Activated CD4-positive, alpha-beta T cell treated with anti-CD3 and anti-CD28 coated beads, Interleukin-2, amount 50 U/mL, for 1 hour (primary cell): ENCODE results near the gene CTPS2.
A peak's percentile ranks its signal among the peaks of the same experiment; 100 is the strongest.

ENCODE experiments used
- DNase-seq: peaks from one replicate; pipeline ENCODE4 v3.0.0-alpha.2; 2020

The CTPS2 gene

DNA sequence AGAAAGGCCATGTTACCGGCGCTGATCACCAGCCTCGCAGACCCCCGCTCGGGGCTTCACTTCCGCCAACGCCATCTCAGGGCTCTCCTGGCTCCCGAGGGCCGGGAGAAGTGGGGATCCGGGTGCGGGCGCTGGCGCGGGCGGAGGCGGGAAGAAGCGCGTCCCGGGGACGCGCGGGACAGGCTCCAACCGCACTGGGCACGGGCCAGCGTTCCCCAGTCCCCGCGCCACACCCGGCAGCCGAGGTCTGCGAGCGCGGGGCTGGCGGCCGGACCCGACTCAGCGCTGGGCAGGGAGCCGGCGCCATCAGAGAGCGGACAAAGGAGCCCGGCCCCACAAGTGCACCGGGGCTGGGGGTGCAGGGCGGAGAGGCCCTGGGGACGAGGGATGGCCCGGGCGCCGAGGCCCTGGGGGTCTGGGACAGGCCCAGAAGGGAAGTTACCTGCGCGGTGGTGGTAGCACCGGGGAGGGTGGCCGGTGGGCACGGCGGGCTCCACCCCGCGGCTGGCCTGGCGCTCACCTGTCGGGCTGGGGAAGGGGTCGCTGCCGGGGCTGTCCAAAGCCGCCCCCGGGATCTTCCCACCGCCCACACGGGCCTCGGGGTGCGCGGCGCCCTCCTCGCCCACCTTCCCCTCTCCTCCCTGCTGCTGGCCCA, 449 bp downstream of the CTPS2 start:
- DNase-seq: no peak

DNA sequence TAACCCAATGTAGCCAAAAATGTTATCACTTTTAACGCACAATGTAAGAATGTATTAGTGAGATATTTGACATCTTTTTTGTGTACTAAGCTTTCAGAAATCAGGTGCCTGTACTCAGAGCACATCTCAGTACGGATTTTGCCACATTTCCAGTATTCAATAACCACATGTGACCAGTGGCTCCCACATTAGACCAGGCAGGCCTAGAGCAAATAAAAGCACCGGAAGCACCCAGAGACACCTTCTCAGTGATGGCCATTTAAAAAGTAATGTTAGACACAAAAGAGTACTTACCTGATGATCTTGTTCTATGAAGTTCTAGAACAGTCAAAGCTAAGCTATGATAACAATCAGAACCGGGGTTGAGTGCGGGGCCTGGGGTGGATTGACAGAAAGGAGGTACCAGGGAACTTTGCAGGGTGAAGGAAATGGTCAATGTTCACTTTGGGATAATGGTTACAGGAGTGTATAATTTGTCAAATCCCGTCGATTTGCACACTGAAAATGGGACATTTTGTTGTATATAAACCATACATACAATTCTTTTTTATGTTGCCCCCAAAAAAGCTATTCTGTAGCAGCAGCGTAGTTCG, 1.2 kb downstream of the CTPS2 start:
- no peak for DNase-seq

DNA sequence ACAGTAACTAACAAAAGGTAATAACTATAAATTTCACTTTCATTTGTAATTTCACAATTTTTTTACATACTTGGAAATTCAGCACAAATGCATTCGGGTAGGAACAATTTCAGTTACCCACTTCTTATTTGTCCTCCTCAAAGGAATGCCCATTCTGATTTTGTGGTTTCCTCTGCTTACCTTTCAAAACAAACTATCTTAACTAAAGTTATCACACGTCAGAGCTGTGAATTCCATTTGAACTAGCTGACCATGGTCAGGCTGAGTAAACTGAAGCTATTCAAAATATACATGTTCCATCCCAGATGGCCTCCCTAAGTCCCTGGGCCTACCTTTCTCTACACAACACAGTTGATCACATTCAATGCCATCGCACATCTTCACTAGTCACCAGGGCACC, 4.5 kb downstream of the CTPS2 start:
- DNase-seq: no peak

DNA sequence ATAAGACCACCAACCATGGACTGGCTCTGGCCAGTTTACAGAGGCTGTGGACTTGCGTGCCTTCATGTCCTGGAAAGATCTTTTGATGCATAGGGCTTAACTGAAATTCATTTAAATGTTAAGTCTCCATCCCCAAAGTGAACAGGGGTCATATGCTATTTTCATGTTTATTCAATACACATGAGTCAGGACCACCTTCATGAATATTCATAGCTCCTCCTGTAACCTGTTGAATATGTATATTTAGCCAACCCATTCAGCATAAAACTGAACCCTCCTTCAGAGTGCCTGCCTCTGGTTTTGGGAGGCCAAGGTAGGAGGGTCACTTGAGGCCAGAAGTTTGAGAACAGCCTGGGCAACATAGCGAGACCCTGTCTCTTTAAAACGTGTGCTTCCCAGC, 7.1 kb downstream of the CTPS2 start:
- no peak for DNase-seq

DNA sequence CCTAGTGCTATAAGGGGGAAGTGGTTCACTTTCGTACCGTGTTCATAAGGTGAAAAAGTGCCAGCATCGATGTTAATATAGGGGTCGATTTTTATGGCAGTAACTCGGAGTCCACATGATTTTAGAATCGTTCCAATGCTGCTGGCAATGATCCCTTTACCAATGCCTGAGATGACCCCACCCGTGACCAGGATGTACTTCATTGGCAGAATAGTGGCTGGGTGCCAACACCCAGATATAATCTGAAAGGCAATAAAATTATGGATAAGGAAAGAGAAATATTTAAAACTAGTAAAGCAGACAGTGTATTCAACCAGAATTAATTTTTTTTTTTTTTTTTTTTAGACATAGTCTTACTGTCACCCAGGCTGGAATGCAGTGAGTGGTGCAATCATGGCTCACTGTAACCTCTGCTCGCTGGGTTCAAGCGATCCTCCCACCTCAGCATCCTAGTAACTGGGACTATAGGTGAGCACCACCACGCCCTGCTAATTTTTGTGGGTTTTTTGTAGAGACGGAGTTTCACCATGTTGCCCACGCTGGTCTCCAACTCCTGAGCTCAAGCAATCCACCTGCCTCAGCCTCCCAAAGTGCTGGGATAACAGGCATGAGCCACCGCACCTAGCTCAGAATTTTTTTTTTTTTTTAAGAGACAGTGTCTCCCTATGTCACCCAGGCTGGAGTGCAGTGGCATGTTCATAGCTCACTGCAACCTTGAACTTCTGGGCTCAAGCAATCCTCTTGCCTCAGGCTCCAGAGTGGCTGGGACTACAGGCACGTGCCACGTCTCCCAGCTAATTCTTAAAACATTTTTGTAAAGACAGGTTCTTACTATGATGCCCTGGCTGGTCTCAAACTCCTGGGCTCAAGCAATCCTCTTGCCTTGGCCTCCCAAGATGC, 9.5 kb downstream of the CTPS2 start:
- no peak for DNase-seq

DNA sequence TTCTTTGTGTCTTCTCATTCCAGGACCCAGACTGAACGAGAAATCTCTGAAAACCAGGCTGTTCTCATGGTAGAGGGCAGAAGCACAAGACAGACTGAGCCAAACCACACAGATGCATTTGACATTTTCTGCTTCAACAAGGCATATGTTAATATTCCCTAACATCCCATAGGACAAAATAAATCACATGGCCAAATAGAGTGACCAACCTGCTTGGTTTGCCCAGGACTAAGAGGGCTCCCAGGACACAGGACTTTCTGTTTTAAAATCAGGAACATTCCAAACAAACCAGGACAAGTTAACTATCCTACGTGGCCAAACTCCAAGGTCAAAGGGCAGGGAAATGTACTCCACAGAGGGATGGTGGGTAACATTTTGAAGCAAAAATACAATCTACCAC, 11.7 kb downstream of the CTPS2 start:
- DNase-seq: no peak

DNA sequence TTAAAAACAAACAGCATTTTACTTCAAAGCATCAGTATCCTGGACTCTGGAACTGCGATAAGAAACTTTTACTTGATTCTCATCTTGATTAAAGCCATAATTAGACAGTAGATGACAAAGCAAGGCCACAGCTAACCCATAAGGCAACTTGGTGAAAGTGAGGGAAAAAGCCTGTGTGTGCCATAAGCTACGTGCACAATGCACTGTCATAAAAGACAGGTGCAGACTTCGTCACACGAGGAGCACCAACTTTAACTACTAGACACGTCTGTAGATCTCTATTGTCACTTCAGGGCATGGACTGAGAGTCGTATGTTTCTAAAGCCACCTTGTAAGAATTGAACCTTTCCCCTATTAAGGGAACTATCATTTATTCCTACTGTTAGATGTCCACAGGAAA, 13.1 kb downstream of the CTPS2 start:
- DNase-seq: no peak

DNA sequence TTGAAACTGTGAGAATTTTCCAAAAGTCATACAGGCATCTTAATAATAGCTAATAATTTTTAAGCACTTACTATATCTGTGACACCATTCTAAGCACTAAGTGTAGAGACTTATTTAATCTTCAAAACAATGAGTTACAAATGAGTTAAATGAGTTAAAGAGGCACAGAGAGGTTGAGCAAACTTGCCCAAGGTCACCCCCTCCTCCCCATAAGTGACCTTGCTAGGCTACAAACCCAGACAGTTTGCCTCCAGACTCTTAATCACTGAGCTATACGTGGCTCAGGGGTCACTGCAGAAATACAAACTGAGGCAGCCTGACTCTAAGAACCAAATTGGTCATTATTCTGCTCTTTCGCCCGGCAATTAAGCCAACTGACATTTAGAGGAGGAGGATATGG, 15.5 kb downstream of the CTPS2 start:
- no peak for DNase-seq

DNA sequence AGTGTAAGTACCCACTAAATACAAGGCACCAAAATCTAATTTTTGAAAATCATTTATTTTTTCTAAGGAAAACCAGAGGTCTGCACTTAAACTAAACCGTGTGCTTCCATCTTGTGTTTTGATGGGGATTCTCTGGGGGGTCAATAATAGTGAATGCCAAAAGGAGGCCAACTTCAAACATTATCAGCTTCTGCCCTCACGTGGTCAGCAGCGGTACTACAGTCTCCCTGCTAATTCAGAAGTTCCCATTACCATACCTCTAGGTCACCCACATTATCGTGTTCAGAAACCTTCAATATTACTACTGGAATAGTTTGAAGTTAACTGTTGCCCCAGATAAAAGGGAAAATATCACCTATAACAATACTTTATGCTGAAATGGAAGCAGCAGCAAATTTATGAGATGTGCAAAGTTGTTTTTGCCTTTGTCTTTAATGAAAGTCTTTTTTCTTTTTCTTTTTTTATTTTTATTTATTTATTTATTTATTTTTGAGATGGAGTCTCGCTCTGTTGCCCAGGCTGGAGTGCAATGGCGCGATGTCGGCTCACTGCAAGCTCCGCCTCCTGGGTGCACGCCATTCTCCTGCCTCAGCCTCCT, 17.3 kb downstream of the CTPS2 start:
- DNase-seq: peak; percentile 62

DNA sequence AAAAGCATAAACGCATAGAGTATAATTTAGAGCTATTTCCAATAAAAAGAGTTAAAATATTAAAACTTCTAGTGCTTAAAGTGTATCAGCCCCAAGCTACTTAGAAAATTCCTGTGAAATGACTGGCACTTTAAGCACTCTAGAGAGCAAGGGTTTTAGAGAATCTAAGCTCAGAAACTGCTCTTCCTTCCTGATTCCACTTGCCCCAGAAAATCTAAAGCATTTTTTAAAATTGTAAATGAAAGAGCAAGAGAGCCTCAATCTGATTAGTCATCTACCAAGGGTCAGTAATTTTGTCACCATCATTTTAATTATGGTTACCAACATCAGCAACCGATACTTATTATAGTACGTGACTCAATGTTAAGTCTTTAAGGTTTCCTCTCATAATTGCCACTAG, 25.0 kb downstream of the CTPS2 start:
- DNase-seq: no peak

DNA sequence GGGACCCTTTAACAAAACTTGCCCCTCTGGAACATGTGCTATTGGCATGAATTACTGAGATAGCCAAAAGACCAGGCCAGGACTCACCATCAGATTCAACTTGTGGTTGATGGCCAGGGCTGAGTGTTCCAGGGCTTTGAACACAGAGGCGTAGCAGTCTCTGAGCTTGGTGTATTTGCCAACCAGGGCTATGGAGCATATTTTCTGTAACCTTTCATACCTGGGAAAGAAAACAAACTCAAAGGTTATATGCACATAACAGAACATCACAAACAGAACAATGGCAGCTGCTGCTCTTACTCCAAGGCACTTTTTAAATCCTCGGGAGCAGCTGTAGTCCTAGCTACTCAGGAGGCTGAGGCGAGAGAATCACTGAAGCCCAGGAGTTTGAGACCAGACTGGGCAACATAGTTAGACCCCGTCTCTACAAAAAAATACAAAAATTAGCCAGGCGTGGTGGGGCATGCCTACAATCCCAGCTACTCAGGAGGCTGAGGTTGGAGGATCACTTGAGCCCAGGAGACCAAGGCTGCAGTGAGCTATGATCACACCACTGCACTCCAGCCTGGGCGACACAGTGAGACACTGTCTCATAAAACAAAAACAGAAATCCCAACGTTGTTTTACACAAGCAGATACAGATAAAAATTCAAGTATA, 29.3 kb downstream of the CTPS2 start:
- DNase-seq: no peak

DNA sequence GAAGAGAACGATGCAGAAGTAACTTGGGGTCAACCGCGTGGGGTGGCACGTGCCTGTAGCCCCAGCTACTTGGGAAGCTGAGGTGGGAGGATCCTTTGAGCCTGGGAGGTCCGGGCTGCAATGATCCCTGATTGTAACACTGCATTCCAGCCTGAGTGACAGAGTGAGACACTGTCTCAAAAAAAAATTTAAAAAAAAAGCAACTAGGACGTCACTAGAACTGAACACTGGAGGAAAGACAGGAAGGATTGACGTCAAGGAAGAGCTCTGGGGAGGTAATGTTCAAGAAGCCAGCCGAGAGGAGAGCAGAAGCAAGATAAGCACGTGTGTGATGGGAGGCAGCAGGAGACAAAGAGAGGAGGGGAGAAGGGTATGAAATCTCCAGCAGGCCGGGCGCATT, 33.8 kb downstream of the CTPS2 start:
- no peak for DNase-seq

DNA sequence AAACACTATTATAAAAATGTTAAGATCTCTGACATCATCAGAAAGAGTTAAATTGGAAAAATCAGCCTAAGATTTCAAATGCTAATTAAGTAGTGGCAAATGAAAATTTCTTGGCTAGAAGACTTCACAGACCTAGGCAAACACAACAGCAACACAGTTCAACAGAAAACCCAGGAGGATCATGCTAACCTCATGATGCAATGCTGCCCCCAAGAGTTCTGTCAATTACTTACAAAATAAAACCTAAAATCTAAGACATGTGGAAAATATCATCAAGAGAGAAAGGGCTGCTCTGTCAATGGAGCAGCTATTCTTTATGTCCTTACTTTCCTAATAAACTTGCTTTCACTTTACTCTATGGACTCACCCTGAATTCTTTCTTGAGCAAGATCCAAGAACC, 41.5 kb downstream of the CTPS2 start:
- DNase-seq: peak; percentile 14

DNA sequence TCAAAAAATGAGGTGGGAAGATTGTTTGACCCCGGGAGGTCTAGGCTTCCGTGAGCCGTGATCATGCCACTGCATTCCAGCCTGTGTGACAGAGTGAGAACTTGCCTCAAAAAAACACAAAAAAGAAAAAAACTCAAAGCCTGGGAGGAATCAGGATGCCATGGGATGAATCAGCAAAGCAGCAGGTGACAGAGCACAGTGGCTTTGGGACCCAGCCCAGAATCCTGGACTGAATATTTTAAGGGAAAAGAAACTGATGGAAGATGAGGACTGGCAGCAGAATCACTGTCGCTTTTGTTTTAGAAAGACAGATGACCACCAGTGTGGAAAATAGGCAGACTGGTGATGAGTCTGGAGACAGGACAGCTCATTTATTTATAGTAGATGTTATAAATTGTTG, 45.9 kb downstream of the CTPS2 start:
- no peak for DNase-seq

DNA sequence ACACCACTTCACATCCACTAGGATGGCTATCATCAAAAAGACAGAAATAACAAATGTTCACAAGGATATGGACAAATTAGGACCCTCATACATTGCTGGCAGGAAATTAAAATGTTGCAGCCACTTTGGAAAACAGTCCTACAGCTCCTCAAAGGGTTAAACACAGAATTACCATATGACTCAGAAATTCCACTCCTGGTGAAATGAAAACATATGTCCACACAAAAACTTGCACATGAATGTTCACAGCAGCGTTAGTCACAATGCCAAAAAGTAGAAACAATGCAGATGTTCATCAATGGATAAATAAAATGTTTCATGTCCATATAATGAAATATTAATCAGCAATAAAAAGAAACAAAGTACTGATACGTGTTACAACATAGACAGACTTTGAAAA, 47.4 kb downstream of the CTPS2 start:
- no peak for DNase-seq

DNA sequence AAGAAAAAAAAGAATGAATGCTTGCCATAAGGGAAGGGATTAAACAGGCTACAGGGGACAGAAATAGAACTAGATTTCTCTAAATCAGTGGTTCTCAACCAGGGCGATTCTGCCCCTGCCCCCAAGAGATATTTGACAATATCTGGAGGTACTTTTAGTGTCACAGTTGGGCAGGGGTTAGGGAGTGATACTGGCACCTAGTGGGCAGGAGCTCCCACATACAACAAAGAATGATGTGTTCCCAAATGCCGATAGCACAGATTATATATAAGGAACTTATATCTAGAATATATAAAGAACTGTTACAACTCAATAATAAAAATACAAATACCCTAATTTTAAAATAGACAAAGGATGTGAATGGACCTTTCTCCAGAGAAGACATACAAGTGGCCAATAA, 47.8 kb downstream of the CTPS2 start:
- no peak for DNase-seq

DNA sequence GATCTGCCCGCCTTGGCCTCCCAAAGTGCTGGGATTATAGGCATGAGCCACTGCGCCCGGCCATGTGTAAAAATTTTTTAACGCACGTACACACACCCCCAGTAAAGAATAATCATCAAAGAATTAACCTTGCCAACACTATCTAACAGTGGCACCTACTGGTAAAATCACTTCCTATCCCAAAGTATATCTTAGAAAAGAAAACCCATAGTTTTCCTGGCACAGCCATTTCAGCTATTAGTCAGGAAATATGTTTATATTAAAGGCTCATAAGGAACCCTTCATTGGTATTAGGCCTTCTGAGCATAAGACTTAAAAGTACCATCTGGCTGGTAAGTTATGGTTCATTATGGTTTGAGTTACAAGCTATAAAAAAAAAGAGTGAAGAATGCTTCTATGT, 48.4 kb downstream of the CTPS2 start:
- DNase-seq: no peak

DNA sequence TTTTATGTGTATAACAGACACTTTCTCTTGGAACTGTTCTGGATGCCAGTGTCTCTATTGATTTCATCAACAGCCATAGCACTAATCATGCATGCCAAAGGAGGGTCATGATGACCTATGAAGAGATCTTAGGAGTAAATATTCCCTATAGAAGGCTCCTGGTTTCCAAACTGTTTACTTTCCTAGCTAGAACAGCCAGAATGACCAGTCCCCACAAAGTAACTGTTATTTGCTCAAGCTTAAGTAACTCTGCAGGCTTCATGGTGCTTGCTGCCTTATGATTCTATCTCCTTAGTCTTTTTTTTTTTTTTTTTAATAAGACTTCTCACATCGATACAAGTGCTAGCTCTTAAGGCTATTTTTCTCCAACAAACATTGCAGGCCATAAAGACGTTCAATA, 50.1 kb downstream of the CTPS2 start:
- no peak for DNase-seq

DNA sequence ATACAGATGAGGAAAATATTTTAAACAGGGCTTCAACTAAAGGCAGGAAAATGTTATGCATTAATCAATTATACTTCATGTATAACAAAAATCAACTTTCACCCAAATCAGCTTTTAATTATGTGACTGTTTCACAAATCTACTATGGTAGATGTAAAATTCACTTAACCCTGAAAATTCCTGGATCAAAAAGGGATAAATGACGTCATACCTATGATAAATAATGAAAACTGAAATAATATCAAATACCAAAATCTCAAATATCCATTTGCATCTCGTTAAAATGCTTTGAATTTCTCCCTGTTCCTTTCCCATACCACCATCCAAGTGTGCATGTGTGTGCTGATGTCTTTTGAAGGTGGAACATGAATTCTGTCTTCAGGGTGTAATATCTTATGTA, 51.0 kb downstream of the CTPS2 start:
- no peak for DNase-seq

DNA sequence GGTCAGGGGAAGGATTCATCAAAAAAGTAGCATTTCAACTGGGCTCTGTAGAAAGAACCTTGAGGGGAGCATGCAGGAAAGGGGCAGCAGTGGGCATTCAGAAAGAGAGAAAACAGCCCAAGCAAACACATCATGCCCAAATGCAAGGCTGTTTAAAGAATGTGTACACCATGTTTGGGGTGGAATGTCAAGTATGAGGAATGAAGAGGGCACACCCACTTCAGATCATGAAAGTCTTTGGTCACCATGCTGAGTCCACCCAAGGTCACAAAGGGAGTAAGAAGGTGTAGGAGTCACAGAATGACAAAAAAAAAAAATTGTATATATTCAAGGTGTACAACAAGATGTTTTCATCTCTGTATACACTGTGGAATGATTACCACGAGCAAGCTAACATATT, 53.1 kb downstream of the CTPS2 start:
- no peak for DNase-seq

DNA sequence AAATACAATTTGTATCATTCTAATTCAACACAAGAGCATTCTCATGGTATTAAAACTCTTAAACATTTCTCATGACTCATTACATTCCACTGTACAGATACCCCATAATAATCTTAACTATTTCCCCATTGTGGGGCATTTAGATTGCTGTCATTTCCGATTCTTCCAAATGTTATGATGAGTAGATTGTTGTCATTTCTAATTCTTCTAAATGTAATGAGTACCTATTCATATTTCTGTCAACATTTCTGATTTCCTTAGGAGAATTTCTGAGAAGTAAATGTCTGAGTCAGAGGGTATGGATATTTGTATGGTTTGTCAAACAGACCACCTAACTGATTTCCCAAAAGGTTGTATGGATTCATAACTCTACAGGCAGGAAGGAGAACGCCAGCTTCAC, 54.2 kb downstream of the CTPS2 start:
- DNase-seq: no peak

DNA sequence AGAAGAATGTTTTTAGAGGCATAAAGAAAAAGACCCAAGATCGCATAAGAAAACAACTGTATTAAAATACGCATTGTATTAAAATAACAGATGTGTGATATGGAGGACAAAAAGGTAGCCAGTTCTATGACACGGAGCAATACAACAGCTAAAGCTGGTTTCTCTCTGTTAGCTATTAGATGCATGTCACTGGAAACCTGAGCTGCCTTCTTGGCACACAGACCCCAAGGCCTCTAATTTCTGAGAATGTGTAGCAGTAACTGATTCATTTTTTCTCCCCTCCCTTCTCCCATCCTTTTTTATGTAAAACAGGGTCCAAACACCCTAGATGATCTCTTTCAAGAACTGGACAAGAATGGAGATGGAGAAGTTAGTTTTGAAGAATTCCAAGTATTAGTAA, 58.4 kb downstream of the CTPS2 start:
- no peak for DNase-seq

DNA sequence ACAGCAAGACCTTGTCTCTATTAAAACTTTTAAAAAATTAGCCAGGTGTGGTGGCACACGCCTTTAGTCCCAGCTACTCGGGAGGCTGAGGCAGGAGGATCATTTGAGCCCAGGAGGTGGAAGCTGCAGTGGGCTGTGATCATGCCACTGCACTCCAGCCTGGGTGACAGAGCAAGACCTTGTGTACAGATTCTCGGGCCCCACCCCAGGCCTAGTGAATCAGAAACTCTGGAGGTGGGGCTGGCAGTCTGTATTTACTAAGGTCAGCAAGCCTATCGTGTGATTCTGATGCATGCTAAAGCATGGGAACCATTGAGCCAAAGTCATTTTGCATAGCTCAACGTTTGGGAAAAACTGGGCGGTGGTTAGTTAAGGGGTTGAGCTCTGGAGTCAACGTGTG, 59.0 kb downstream of the CTPS2 start:
- DNase-seq: no peak
